ENCODE results near the gene ACP6.

Gene ACP6

DNA sequence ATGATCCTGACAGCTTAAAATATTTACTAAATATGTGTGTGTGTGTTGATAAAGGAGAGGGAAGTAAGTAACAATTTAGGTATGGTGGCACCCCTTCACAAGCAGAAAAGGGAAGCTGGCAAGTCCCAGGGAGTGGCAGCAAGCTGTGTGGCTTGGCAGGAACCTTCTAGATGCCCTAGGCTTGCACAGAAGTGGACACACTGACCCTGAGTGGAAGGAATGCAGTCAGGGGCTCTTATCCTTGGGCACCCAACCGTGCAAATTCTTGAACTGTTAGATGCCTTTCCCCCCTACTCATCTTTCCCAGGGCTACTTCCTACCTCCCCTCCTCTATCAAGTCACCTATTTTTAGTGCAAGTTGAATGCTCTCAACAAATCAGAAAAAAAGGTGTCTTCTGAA is 18.9 kb downstream of the ACP6 start:
- no peak for DNase-seq (ENCODE audit: low spot score)

DNA sequence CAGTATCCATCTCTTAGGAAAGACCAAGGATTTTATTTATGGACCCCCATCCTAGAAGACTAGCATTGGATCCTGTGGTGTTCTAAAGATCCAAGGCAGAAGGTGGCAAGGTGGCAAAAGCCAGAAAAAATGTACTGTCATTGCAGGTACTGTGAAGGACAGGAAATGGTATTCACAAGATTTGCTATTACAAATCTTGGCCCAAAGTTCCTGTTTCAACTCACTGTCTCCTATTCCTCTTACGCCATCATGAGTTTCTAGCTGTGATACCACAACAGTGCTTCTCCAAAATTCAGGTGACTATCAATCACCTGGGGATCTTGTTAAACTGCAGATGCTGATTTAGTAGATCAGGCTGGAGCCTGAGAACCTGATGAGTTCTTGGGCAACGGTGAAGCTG is 21.4 kb downstream of the ACP6 start:
- no peak for DNase-seq (ENCODE audit: low spot score)

DNA sequence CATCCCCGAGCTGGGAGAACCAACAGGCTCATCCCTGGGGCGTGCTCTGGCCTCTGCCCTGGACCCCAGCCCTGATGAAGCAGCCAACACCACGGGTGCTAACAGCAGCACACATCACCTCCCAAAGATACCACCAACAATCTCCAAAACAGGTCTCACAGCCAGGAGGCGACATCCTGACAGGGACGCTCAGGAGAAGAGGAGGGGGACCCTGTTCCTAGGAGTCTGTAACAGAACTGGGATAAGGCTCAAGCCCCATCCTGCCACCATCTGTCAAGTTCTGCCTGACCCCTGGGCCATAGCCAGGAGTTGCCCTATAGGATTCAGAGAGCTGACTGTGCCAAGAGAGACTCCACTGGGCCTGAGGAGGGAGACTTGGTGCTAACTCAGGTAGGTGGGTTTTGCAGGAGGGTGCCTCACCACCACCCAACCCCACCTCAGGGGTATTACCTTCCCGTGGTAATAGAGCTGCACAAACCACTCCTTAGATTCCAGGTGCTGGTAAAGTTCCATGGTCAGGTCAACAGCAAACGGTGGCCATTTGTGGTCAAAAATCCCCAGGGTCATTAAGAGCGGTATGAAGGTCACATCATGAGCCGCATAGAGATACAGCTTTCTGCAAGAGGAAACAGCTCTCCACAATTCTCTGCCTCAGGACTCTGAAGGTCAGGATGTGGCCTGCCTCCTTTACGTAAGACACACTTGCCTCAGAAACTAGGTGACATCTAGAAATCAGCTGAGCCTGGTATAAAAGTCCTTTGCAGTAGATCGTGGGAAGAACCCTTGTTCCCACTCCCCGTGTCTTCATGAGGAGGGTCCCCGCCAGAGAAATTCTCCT is 22.3 kb downstream of the ACP6 start:
- no peak for DNase-seq (ENCODE audit: low spot score)

DNA sequence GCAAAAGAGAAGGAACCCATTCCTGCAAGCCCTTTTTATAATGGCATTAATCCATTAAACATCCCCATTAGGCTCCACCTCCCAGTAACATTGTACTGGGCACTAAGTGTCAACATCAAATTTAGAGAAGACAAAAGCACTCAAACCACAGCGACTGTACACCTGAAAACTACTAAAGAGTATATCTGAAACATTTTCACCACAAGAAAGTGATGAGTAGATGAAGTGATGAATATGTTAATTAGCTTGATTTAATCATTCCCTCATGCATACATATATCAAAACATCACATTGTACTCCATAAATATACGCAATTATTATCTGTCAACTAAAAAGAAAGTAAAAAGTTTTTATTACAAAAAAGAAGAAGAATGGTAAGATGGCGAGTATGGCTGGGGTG is 26.4 kb downstream of the ACP6 start:
- DNase-seq (ENCODE audit: low spot score): no peak

DNA sequence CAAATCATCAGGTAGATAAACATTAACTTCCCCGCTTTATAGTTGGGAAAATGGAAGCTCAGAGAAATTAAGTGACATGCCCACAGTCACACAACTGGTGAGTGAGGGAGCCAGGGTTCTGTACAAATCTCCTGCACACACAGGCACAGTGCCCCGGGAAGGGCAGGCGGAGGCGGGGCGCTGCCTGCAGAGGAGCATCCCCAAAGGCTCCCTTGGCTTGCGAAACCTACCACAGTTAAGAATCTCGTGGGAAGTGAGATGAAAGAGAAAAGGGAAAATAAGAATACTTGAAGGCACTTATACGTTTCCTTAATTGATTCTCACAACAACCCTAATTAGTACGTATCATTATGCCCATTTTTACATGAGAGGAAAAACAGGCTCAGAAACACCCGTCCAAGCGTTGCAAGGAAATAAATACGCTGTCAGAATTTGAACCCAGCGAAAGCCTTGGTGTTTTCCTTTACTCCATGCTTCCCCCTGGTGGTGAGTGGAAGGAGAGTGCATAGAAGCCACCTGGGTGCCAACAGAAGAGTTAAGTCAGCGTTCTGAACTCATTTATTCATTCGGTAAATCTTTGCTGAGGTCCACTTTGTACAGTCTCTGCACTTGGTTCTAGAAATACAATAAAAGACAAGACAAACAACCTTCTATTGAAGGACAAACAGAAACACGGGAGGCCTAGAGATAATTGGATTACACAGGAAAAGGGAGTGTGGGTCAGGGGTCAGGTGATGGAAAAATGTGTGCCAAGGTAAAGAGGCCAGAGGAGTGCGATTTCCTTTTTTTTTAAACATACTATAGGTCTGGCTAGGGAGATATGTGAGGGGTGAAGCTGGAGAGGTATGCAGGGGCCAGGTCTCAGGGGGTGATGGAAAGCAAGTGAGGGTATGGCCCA is 28.4 kb downstream of the ACP6 start:
- no peak for DNase-seq (ENCODE audit: low spot score)

DNA sequence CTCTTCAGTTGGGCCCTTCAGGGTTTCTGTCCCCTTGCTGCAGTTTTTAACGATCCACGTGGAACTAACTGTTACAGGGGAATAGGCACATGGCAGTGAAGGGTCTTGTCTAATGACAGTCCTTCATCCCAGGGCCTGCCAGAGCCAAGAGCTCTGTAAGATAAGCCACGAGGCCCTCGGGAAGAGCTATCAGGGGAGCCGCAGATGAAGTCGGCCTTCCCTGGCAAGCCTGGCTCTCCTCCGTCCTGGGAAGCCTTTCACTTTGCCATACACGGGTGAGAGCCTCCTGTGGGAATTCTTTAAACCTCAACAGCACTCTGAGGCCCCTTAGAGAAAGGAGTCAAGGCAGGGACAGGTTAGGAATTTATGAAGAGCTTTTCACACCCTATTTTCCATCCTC is 29.0 kb downstream of the ACP6 start:
- no peak for DNase-seq (ENCODE audit: low spot score)

DNA sequence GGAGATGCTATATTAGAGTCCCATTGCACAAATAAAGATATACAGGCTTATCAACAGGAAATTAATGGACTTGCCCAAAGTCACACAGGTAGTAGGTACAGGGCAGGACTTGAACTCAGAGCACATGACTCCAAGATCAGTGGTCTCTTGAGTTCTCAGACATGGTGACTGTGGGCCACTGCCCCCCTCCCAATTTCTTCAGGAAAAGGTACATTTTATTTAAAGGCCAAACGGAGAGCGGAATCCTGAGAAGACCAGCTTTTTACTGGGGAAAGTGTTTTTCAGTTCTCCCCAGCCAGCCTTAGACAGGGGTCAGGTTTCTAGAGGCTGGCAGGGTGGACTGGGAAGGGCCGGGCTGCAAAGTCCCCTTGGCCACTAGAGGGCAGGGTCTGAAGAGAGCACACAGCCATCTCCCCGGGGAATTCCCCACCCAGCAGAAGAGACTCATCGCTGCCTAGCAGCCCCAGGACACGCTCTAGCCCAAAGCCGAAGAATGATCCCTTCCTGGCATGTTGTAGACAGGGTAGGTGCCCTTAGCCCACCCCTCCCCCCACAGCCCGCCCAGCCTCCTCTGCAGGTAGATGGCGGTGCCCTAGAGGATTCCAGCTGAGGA is 29.7 kb downstream of the ACP6 start:
- peak; percentile 42 for DNase-seq (ENCODE audit: low spot score)

DNA sequence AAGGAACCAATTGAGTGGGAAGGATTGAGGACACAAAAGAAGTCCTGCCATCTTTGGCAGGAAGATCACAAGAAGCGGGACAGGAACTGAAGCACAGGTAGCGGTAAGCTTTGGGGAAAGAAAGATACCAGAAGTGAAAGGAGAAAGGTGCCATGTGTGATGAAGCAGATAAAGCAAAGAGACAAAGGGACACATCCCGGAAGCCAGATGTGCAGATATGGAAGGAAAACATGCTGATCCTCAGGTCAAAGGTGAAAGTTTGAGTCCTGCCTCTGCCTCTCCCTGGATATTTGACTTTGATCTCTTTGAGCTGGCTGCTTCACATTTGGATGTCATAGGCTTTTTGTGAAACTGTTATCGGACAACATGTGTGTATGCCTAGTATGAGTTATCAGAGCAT is 34.0 kb downstream of the ACP6 start:
- no peak for DNase-seq (ENCODE audit: low spot score)

DNA sequence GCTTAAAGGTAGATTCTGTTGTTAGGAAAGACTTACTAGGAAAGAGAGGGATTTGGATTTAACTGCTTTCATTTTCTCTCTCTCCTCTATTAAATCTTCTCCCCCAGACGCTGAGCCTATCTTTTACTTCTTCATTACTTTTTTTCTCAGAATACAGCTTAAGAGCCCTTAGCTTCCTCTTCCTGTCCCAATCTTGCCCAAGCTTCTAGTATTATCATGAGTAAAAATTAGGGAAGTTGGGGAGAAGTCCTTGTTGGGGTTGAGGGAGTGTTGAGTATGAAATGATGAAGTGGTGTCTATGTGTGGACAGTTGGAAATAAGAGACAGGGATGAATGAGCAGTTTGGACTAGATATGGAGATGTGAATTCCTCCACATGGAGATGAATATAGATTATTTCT is 35.0 kb downstream of the ACP6 start:
- DNase-seq (ENCODE audit: low spot score): no peak

DNA sequence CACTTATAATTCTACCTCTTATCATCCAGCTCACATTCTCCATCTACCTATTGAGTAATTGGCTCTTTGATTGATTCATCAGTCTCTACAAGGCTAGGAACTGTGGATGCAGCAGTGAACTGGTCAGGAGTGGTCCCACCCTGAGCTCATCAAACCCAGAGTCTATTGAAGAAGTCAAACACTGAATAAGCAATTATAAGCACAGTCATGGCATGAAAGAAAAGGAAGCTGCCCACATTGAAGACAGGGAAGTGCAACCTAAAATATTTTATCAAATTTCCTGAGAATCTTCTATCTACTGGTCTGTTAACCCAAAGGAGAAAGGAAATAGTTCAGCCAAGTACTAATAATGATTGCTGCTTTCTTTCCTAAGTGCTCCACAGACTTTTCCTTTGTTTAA is 35.7 kb downstream of the ACP6 start:
- no peak for DNase-seq (ENCODE audit: low spot score)

DNA sequence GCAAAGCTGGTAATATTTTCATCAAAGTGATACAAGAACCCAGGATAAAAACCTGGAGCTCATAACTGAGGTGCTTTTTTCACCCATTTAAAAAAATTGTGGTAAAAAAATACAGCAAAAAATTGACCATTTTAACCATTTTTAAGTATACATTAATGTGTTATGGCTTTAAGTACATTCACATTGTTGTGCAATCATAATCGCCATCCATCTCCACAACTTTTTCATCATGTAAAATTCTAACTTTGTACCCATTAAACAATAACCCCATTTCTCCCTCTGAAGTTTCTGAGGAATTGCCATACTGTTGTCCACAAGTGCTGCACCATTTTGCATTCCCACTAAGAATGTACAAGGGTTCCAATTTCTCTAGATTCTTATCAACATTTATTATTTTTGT is 36.6 kb downstream of the ACP6 start:
- DNase-seq (ENCODE audit: low spot score): no peak

DNA sequence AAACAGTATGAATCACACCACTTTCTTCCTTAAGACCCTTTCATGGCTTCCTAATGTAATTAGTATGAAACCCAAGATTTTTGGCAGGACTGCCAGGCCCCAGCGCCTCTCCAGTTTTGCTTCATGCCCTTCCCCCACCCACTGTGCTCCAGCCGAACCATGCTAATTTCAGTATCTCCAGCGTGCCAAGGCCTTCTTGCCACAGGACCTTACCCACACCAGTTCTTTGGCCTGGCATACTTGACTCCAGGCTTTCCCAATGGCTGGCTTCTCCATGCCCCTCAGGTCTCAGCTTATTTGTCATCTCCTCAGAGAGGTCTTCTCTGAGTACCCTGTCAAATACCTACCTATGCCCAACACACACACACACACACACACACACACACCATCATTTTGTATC is 38.5 kb downstream of the ACP6 start:
- DNase-seq (ENCODE audit: low spot score): no peak

DNA sequence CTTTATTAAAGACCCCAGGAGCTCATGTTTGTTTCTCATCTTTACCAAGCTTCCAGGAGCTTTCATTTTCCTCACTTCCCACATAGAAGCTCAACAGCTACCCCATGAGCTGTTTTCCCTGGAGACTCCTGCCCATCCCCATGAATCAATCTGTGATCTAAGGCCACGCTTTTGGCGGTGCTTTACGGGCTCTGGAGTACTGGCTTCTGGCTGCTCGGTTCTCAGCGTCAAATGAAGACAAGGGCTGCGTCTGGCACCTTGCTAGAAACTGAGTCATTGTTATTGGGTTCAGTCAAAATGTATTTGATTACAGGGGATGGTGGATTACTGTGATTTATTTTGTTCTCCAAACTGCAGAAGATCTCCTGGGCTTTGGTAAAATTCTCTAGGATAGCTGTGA is 39.9 kb downstream of the ACP6 start:
- no peak for DNase-seq (ENCODE audit: low spot score)

DNA sequence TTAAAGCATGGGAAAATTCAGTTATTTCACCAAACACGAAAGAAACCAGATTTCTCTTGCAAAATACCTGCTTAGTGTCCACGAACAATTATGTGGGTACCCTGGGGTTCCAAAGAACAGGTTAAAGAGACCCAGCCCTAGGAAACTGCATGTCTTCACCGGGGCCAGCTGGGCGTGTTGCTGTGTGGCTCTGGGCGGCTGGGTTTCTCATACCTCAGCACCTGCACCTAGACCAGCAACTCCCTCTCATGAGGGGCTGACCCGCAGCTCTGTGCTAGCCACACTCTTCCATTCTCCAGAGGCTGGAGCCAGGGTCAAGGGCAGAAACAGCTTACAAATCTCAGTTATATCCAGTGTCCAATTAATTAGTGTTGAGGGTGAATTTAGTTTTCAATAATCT is 40.3 kb downstream of the ACP6 start:
- DNase-seq (ENCODE audit: low spot score): no peak

DNA sequence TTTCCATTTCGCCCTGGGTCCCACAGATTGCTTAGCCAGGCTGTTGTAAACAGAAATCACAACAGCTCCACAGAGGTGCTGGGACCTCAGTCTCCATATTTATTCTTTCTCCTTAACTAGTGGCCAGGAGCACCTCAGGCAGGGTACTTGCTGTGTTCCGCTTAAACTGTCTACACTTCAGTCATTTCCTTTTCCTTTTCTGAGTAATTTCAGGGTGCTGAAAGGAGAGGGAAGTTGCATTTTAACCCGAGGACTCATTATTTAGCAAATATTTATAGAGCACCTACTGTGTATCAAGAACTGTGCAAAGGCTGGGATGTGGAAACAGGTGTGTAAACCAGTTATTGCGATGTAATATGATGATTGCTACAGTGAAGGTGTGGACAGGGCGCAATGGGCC is 41.9 kb downstream of the ACP6 start:
- no peak for DNase-seq (ENCODE audit: low spot score)

DNA sequence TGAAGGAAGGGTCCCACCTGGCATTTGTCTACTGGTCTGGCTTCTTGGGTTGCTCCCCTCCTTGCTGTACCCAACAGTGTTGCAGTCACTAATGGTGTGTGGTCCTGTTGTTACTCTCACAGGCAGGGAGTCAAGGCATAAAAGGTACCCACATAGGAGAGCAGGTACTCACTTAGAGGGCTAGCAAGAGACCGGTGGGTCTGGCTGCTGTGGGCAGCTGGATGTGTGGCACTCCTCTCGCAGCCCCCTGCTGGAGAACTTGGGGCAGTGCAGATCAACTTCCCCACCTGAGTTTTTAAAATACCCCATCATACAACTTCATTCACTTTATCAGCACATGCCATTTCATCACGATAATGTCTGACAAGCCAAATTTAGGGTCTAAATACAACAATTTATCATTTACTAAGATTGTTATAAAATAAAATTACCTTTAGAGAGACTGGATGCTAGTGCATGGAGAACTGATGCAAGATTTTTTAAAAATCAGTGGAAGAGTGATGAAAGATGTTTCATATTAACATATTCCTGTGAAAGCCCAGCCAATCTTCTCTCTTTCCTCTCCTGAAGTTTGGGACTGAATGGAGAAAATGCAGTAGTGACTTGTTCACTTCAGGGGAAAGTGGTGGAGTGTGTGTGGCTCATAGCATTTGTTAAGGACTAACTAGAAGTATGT is 42.8 kb downstream of the ACP6 start:
- peak; percentile 31 for DNase-seq (ENCODE audit: low spot score)

DNA sequence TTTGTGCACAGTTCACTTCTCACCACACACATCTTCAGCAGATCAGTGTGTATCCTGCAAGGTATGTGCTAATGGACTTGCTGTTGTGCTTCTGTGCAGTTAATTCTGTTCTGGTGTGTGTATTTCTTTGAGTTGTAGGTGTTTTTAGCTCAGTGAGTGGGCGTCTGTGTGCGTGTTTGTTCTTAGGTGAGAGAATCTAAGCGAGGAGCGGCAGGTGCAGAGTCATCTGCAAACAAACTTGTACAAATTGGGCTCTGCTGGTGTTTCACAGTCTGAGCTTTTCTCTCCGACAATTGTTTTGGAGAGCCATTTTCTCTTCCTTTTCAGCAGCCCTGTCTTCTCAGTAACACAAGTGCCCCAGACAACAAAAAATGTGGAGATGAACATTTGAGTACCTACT is 43.6 kb downstream of the ACP6 start:
- DNase-seq (ENCODE audit: low spot score): no peak

DNA sequence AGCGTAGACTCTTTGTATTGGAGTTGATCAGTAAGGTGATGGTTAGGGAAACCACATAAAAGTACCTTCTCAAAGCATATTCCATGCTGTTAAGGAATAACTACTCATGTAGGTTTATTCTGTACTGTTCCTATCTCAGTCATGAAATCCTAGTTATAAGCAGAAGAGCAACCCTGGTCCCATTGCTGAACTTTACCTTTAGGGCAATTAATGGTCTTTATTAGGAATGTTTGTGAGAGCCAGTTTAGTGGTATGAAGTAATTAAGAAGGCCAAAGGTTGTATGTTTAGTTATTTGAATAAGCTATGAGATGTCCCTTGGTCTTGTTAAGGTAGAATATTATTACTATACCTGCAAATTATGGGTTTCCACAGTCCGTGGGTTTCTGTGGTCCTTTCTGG is 44.0 kb downstream of the ACP6 start:
- no peak for DNase-seq (ENCODE audit: low spot score)

DNA sequence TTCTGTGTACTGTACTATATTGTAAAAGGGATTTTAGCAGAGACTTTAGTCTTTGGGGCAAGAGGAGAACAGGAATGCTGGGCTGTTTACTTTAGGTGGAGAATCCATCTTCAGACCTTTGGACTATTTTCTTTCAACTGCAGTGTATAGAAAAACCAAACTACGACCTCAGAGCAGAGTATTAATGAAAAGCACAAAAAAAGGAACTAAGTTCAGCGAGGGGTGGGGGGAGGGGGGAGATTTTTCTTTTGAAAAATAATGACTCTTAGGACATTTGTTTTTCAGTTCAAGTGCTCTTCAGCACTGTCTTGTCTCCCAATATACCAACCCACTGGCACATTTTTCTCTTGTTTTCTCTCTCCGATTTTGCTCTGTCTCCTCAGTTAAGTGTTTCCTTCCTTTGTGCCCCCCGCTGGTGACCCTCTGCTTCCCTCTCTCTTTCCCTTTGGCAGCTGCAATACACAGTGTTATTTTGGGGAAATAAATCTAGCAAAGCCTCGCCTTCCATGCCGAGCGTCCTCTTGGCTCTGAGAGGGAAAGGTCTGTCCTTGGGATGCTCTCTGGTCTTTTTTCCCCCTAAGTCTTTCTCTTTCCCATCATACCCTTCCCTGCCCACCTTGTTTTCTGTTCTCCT is 44.8 kb downstream of the ACP6 start:
- no peak for DNase-seq (ENCODE audit: low spot score)

DNA sequence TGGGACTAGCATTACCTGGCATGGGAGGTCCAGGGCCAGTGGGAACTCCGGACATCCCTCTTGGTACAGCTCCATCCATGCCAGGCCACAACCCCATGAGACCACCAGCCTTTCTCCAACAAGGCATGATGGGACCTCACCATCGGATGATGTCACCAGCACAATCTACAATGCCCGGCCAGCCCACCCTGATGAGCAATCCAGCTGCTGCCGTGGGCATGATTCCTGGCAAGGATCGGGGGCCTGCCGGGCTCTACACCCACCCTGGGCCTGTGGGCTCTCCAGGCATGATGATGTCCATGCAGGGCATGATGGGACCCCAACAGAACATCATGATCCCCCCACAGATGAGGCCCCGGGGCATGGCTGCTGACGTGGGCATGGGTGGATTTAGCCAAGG is 45.8 kb downstream of the ACP6 start:
- DNase-seq (ENCODE audit: low spot score): no peak

DNA sequence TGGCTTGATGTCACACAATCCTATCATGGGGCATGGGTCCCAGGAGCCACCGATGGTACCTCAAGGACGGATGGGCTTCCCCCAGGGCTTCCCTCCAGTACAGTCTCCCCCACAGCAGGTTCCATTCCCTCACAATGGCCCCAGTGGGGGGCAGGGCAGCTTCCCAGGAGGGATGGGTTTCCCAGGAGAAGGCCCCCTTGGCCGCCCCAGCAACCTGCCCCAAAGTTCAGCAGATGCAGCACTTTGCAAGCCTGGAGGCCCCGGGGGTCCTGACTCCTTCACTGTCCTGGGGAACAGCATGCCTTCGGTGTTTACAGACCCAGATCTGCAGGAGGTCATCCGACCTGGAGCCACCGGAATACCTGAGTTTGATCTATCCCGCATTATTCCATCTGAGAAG is 46.3 kb downstream of the ACP6 start:
- no peak for DNase-seq (ENCODE audit: low spot score)

DNA sequence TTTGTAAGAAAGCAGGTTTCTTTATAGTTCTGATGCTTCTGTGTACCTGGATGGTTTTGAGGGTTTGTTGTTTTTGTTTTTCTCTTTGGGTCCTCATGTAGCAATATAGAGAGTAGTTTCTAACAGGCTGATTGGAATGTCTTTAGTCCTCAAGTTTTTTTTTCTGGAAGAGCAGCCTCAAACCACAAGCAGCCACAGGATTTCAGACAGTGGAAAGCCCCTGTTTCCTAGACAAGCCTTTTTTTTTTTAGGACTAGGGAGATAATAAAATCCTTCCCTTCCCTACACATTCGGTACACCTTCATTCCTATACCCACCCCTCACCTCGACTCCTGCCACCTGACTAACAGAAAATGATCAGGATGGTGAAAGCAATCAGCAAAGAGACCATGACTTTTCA is 47.6 kb downstream of the ACP6 start:
- no peak for DNase-seq (ENCODE audit: low spot score)
